DND-41 (cell line): Measurements from ENCODE around the gene SNAPC2.
"Not testable (repeated sequence)": the region's sequence is repeated elsewhere in the genome, so short reads cannot be mapped to it uniquely, and the experiment has no call there.

ENCODE experiments used
- ATAC-seq: fragments of 200-7000 bp; cut with Tn5 transposase; 3 replicates; pipeline ENCODE4 v1.9.1; 2021; ENCODE audit warnings: low read depth; ENCODE audit not compliant: insufficient read depth
- DNase-seq: peaks from one replicate; pipeline ENCODE4 v3.0.0-alpha.2; 2020
- H2AFZ ChIP-seq: 2 replicates; pipeline ENCODE4 v1.6.0; 2012; ENCODE audit warnings: low read depth, low read length
- H3K27ac ChIP-seq: 2 replicates; pipeline ENCODE4 v1.5.1; 2012; ENCODE audit warnings: low read length, inconsistent platforms
- H3K27me3 ChIP-seq: fragments of 200-600 bp; sonication (generic); 2 replicates; pipeline ENCODE4 v1.6.0; 2012; ENCODE audit warnings: low read length, mild to moderate bottlenecking, inconsistent platforms; ENCODE audit not compliant: insufficient read depth, poor library complexity
- H3K36me3 ChIP-seq: 2 replicates; pipeline ENCODE4 v1.5.1; 2012; ENCODE audit warnings: low read length, inconsistent platforms; ENCODE audit not compliant: insufficient read depth
- H3K4me1 ChIP-seq: 2 replicates; pipeline ENCODE4 v1.5.1; 2012; ENCODE audit warnings: mild to moderate bottlenecking, low read length; ENCODE audit not compliant: insufficient read depth
- H3K4me2 ChIP-seq: 2 replicates; pipeline ENCODE4 v1.6.0; 2012; ENCODE audit warnings: mild to moderate bottlenecking, moderate library complexity, low read length, inconsistent platforms; ENCODE audit not compliant: insufficient read depth
- H3K4me3 ChIP-seq, 2 experiments: fragments of 200-600 bp in 1 of 2; shearing (Covaris generic) in 1 of 2; 2 replicates each; pipeline ENCODE4 v1.5.1; 2012 to 2016; ENCODE audit warnings: inconsistent platforms in 2 of 2, low read length in 2 of 2, mild to moderate bottlenecking in 2 of 2, low read depth in 1 of 2, moderate library complexity in 1 of 2
- H3K79me2 ChIP-seq: 2 replicates; pipeline ENCODE4 v1.6.0; 2012; ENCODE audit warnings: low read length, inconsistent platforms; ENCODE audit not compliant: insufficient read depth
- H3K9ac ChIP-seq: 2 replicates; pipeline ENCODE4 v1.6.0; 2012; ENCODE audit warnings: low read depth, mild to moderate bottlenecking, inconsistent platforms, low read length, moderate library complexity
- H3K9me3 ChIP-seq: 2 replicates; pipeline ENCODE4 v1.5.1; 2012; ENCODE audit warnings: low read length, moderate library complexity, mild to moderate bottlenecking, inconsistent platforms; ENCODE audit not compliant: insufficient read depth, severe bottlenecking
- H4K20me1 ChIP-seq: 2 replicates; pipeline ENCODE4 v1.6.0; 2012; ENCODE audit warnings: low read length; ENCODE audit not compliant: insufficient read depth
- EZH2 ChIP-seq: IDR thresholded peaks from 3 replicates; pipeline ENCODE4 v1.6.1; 2012; ENCODE audit warnings: borderline replicate concordance, low read depth, mild to moderate bottlenecking, moderate library complexity, low read length, inconsistent platforms; ENCODE audit not compliant: severe bottlenecking
- TF ChIP-seq, protein P1 (sequence below): IDR thresholded peaks from 2 replicates; pipeline ENCODE4 v1.5.1; 2012; ENCODE audit warnings: borderline replicate concordance, low read length, moderate library complexity, mild to moderate bottlenecking; ENCODE audit not compliant: poor library complexity, severe bottlenecking; ENCODE audit errors: extremely low read depth

Gene SNAPC2

DNA sequence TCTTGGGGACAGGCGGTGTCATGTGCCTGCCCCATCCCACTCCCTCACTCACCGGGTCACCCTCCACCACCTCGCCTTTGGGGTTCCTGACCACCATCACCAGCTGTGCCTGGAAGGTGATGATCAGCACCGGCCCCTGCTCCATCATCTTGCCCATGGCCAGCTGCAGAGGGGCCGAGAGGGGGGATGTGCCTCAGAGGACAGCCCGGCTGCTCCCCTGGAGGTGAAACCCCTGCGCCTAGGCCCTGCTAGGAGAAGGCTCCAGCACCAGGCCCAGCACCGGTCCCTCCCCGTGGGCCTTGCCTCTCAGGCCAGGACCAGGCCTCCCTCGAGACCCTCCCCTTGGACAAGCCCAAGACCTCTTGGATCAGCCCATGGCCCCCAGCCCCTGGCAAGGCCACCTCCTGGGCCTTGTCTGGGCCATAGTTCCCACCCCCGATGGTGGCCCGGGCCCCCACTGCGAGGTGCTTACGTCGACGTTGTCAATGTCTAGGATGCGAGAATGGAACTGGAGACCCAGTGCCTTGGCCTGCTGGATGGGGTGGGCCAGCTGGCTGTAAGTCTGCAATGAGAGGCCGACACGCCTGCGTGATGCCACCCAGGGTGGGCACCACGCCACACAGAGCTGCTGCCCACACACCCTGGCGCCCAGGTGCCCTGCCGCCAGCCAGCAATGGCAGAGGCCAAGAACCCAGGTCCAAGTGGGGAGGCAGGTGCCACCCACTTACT, 7.6 kb downstream of the SNAPC2 start:
- Histone ChIP-seq H3K27ac (no peak overlapping the region), H3K4me1 (peaks cover 18% of the 10 kb centered on the region), H2AFZ (no peak overlapping the region), H3K79me2 (peaks cover 9% of the 10 kb centered on the region), H4K20me1 (peaks cover 47% of the 10 kb centered on the region), H3K4me2 (no peak overlapping the region), H3K27me3 (no peaks in the 10 kb centered on the region), H3K36me3 (peaks cover 48% of the 10 kb centered on the region), H3K9me3 (no peaks in the 10 kb centered on the region), H3K4me3 (no peak overlapping the region), H3K9ac (no peak overlapping the region)
- ATAC-seq (no peak), DNase-seq (no peak)
- TF ChIP-seq, protein P1, sequence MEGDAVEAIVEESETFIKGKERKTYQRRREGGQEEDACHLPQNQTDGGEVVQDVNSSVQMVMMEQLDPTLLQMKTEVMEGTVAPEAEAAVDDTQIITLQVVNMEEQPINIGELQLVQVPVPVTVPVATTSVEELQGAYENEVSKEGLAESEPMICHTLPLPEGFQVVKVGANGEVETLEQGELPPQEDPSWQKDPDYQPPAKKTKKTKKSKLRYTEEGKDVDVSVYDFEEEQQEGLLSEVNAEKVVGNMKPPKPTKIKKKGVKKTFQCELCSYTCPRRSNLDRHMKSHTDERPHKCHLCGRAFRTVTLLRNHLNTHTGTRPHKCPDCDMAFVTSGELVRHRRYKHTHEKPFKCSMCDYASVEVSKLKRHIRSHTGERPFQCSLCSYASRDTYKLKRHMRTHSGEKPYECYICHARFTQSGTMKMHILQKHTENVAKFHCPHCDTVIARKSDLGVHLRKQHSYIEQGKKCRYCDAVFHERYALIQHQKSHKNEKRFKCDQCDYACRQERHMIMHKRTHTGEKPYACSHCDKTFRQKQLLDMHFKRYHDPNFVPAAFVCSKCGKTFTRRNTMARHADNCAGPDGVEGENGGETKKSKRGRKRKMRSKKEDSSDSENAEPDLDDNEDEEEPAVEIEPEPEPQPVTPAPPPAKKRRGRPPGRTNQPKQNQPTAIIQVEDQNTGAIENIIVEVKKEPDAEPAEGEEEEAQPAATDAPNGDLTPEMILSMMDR = no peak
- no peak for TF ChIP-seq EZH2

DNA sequence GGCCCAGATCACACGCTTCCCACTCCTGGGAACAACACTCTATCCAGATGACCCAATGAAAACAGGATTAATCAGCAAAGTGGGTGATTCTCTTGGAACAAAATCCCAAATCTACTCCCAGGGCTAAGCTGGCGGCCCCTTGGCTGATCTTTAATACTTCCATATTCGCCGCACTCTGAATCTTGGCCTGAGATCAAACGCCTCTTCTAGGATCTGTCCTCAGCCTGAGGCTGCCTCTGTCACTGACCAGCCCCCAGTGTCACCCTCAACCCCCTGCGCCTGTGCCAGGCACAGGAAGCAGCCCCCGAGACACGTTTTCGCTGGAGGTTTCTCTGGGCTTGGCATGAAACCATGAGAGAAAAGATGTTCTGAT, 8.2 kb downstream of the SNAPC2 start:
- peaks cover 46% of the 10 kb centered on the region for H4K20me1 ChIP-seq
- H3K9me3 ChIP-seq = no peaks in the 10 kb centered on the region
- peaks cover 49% of the 10 kb centered on the region for H3K36me3 ChIP-seq
- TF ChIP-seq, protein P1 = no peak
- no peak for TF ChIP-seq EZH2
- no peak overlapping the region for H3K9ac ChIP-seq
- no peak for ATAC-seq
- H3K27ac ChIP-seq = no peak overlapping the region
- H3K79me2 ChIP-seq = peaks cover 9% of the 10 kb centered on the region
- no peak for DNase-seq
- H3K4me1 ChIP-seq = peaks cover 18% of the 10 kb centered on the region
- no peak overlapping the region for H2AFZ ChIP-seq
- no peak overlapping the region for H3K4me3 ChIP-seq
- no peaks in the 10 kb centered on the region for H3K27me3 ChIP-seq
- no peak overlapping the region for H3K4me2 ChIP-seq

DNA sequence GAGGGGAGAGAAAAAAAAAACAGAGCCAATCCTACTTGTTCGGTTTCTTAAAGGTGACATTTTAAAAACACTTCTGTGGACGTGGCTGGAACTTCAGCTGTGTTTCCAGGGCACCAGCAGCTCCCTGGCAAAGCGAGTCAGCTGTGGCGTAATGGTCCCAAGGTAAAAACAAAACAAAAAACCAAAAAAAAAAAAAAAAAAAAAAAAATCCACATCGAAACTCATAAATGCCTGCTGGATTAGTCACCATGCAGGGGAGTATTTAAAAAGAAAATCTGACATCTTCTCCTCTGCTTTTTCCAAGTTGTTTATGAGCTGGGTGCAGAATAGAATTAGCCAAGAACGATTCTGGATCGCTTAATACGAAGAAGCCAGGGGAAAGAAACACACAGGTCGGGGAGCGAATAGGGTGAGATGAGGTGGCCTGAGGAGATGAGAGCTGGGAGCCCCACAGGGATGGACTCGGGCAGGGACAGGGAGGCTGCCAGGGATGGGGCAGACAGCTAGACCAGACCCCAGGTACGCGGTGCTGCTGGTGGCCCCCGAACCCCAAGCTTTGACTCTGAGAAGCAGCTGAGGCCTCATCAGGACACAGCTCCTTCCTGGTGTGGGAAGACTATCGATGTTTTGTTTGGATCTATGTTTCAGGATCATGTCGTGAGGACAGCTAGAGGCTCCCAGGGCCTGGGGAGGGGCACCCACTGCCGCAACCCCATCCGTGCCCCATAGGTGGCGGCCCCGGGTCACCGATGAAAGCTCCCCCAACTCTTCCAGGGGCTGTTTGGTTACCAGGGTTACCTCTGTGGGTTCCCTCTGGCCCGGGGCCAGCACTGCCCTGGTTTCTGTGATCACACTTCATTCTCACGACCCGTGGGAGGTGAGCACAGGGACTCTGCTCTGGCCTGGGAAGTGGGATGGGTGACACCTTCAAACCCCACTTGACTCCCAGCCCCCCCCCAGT, 8.9 kb downstream of the SNAPC2 start:
- H2AFZ ChIP-seq = no peak overlapping the region
- ATAC-seq (peak; percentile 39), DNase-seq (peak; percentile 76)
- peaks cover 5% of the 10 kb centered on the region for H3K79me2 ChIP-seq
- peaks cover 41% of the 10 kb centered on the region for H4K20me1 ChIP-seq
- no peak overlapping the region for H3K9ac ChIP-seq
- no peak overlapping the region for H3K4me2 ChIP-seq
- no peak for TF ChIP-seq EZH2
- TF ChIP-seq, protein P1 = peak; percentile 67
- no peaks in the 10 kb centered on the region for H3K9me3 ChIP-seq
- H3K4me3 ChIP-seq = no peak overlapping the region
- peaks cover 53% of the 10 kb centered on the region for H3K36me3 ChIP-seq
- peaks cover 18% of the 10 kb centered on the region for H3K4me1 ChIP-seq
- no peak overlapping the region for H3K27ac ChIP-seq
- no peaks in the 10 kb centered on the region for H3K27me3 ChIP-seq

DNA sequence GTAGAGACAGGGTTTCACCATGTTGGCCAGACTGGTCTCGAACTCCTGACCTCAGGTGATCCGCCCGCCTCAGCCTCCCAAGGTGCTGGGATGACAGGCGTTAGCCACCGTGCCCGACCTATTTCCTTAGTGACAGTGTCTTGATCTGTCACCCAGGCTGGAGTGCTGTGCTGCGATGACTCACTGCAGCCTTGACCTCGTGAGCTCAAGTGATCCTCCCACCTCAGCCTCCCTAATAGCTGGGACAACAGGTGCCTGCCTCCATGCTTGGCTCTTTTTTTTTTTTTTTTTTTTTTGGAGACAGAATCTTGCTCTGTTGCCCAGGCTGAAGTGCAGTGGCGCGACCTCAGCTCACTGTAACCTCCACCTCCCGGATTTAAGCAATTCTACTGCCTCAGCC, 9.9 kb downstream of the SNAPC2 start:
- not testable (repeated sequence) for H3K27ac ChIP-seq, H3K9ac ChIP-seq, H3K79me2 ChIP-seq, H3K4me3 ChIP-seq, H3K27me3 ChIP-seq, DNase-seq, H3K9me3 ChIP-seq, H2AFZ ChIP-seq, H3K4me2 ChIP-seq, ATAC-seq
- peaks cover 13% of the 10 kb centered on the region for H3K4me1 ChIP-seq
- H3K36me3 ChIP-seq = peaks cover 57% of the 10 kb centered on the region
- peaks cover 34% of the 10 kb centered on the region for H4K20me1 ChIP-seq
